Colonic mucosa (tissue), 4 donors: Measurements from ENCODE around the gene GABBR1. TPM values are rescaled to one million over a fixed set of nuclear protein-coding genes. Genes with fewer than 3 reads are reported as not detected.

Experiments used
- DNase-seq: peaks from one replicate; pipeline ENCODE4 v3.0.0-alpha.2; 2020
- H3K27ac ChIP-seq: fragments of 200-600 bp; one replicate; pipeline ENCODE4 v1.8.0; 2021
- H3K27me3 ChIP-seq: fragments of 200-600 bp; one replicate; pipeline ENCODE4 v1.8.0; 2021
- H3K36me3 ChIP-seq: fragments of 200-600 bp; one replicate; pipeline ENCODE4 v1.8.0; 2021
- H3K4me1 ChIP-seq: fragments of 200-600 bp; one replicate; pipeline ENCODE4 v1.8.0; 2021; ENCODE audit warnings: mild to moderate bottlenecking
- H3K4me3 ChIP-seq: fragments of 200-600 bp; one replicate; pipeline ENCODE4 v1.8.0; 2021
- H3K9ac ChIP-seq, 2 donors: one replicate each; pipeline ENCODE4 v1.7.0; 2013; ENCODE audit warnings: control low read depth in 2 of 2, low read depth in 2 of 2, low read length in 2 of 2
- H3K9me3 ChIP-seq: fragments of 200-600 bp; one replicate; pipeline ENCODE4 v1.8.0; 2021
- CTCF ChIP-seq: fragments of 200-600 bp; IDR thresholded peaks from one replicate; pipeline ENCODE4 v1.8.0; 2022; ENCODE audit warnings: antibody characterized with exemption, mild to moderate bottlenecking
- intact Hi-C: fragments of 100-400 bp; cut with DNase I; formaldehyde crosslinking; loops from one replicate; pipeline ENCODE4 v1.14.1; 2022
- total RNA-seq, 2 donors: library from RNA; stranded (reverse); fragmentation: NEBNext Ultra II Directional in 1 of 2; extraction: Animal tissue kit (Norgen Biotek cat#: 25700) in 1 of 2; gene quantifications; one replicate each; pipeline ENCODE4 v1.2.1, GENCODE V29; 2021
- donor health status: healthy.
- donor health status: DM: no; HTN: no; CAD: no.
- donor health status: DM: no; HTN: no; CAD: no.

Gene GABBR1
- total RNA-seq, 2 donors from 2014 or later, result 15.5 to 18.6 TPM

- H3K36me3 ChIP-seq, result no peaks in the 10 kb centered on the region
- no peak for DNase-seq
- H3K4me1 ChIP-seq, result no peaks in the 10 kb centered on the region
- H3K9me3 ChIP-seq, result no peaks in the 10 kb centered on the region
- intact Hi-C loops, result no loop called here
- no peaks in the 10 kb centered on the region for H3K27me3 ChIP-seq
- no peak overlapping the region for H3K9ac ChIP-seq
- H3K4me3 ChIP-seq, result no peak overlapping the region
- H3K27ac ChIP-seq, result no peak overlapping the region
- TF ChIP-seq CTCF, result no peak
These were observed 22.4 kb downstream of the GABBR1 start for GRCh38 chr6:29610540-29610939.

DNA sequence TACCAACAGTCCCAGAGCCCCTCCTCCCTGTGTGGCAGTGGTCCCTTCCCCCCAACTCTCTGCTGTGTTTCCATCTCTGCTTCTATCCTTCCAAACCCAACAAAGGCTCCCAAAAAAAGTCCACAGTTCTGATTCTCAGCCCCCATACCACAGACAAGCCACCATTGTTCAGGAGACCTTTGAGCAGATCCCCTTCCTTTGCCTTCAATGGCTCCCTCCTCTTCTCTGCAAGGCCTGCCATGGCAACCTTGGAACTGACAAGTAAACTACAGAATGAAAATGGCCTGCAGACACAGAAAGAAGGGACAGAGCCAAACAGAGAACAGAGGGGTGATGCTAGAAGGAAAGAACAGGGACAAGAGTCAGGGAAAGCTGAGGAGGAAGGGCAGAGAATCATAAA lies 24.9 kb downstream of the GABBR1 start:
- Histone ChIP-seq H3K36me3 (no peaks in the 10 kb centered on the region), H3K27ac (no peak overlapping the region), H3K4me3 (no peak overlapping the region), H3K4me1 (no peaks in the 10 kb centered on the region), H3K27me3 (no peaks in the 10 kb centered on the region), H3K9ac (no peak overlapping the region), H3K9me3 (no peaks in the 10 kb centered on the region)
- intact Hi-C loops, result no loop called here
- no peak for DNase-seq
- no peak for TF ChIP-seq CTCF

- Histone ChIP-seq H3K36me3 (no peaks in the 10 kb centered on the region), H3K27ac (no peak overlapping the region), H3K27me3 (no peaks in the 10 kb centered on the region), H3K4me1 (no peaks in the 10 kb centered on the region), H3K9ac (no peak overlapping the region), H3K4me3 (no peak overlapping the region), H3K9me3 (no peaks in the 10 kb centered on the region)
- intact Hi-C loops, result no loop called here
- DNase-seq, result no peak
- no peak for TF ChIP-seq CTCF
These were observed 29.1 kb downstream of the GABBR1 start for GRCh38 chr6:29603930-29604329.

- Histone ChIP-seq H3K27me3 (no peaks in the 10 kb centered on the region), H3K36me3 (no peaks in the 10 kb centered on the region), H3K4me1 (no peaks in the 10 kb centered on the region), H3K27ac (no peak overlapping the region), H3K9me3 (no peaks in the 10 kb centered on the region), H3K9ac (no peak overlapping the region), H3K4me3 (no peak overlapping the region)
- TF ChIP-seq CTCF, result no peak
- intact Hi-C loops, result no loop called here
- DNase-seq, result no peak
These were observed 29.5 kb downstream of the GABBR1 start for GRCh38 chr6:29603456-29603855.

DNA sequence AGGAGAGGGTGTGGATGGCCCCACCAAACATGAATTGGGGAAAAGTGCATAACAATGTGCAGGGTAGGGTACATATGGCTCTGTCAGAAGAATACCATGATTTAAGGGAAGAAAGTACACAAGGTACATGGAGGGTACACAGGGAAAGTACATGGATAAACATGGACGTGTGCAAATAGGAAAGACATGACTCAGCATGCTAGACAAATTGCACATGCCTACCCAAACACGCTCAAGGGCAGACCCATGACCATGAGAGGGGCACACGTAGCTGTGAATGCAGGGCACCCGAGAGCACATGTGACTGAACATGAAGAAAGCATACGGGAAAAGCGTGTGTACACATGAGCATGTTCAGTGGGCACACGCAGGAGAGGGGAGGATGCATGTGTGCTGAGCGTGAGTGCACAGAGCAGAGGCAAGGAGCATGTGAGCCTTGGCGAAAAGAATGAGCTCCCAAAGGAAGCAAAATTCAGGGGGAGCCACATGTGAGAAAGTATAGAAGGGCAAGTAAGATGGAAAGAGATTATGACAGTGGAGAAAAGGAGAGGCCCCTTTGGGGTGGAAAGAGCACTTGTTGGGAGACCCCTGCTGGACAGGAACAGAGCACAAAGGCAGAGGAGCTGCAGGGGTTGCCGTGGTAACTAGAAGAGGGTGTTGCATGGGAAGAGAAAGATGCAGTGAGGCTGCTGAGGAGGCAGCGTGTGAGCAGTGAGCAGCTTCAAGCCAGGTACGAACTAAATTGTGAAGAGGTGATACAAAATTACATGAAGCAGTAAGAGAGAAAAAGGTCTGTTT lies 30.2 kb downstream of the GABBR1 start:
- H3K27me3 ChIP-seq, result no peaks in the 10 kb centered on the region
- H3K36me3 ChIP-seq, result no peaks in the 10 kb centered on the region
- no peak overlapping the region for H3K27ac ChIP-seq
- no peaks in the 10 kb centered on the region for H3K9me3 ChIP-seq
- no peak for DNase-seq
- no peaks in the 10 kb centered on the region for H3K4me1 ChIP-seq
- H3K4me3 ChIP-seq, result no peak overlapping the region
- TF ChIP-seq CTCF, result no peak
- H3K9ac ChIP-seq, result no peak overlapping the region
- intact Hi-C loops, result no loop called here
